Progenitor cell of endocrine pancreas (in vitro differentiated cells): Measurements from ENCODE around the gene LRP4. TPM values are rescaled to one million over a fixed set of nuclear protein-coding genes. Genes with fewer than 3 reads are reported as not detected.

ENCODE experiments used
- DNase-seq: peaks from one replicate; pipeline ENCODE4 v3.0.0; 2021; ENCODE audit warnings: low spot score; ENCODE audit not compliant: unreplicated experiment
- H3K27ac Mint-ChIP-seq: 2 replicates; pipeline ENCODE4 v1.8.0; 2021; ENCODE audit warnings: mild to moderate bottlenecking, moderate library complexity, mixed read lengths
- H3K27me3 Mint-ChIP-seq: 2 replicates; pipeline ENCODE4 v1.8.0; 2021; ENCODE audit warnings: mixed read lengths
- H3K36me3 Mint-ChIP-seq: 2 replicates; pipeline ENCODE4 v1.8.0; 2022; ENCODE audit warnings: mixed read lengths; ENCODE audit not compliant: insufficient read depth
- H3K4me1 Mint-ChIP-seq: 2 replicates; pipeline ENCODE4 v1.8.0; 2021; ENCODE audit warnings: low read depth, mixed read lengths
- H3K4me3 Mint-ChIP-seq: 2 replicates; pipeline ENCODE4 v1.8.0; 2021; ENCODE audit warnings: low read depth, mild to moderate bottlenecking, moderate library complexity, mixed read lengths
- H3K9me3 Mint-ChIP-seq: 2 replicates; pipeline ENCODE4 v1.8.0; 2021; ENCODE audit warnings: low read depth, mixed read lengths
- CTCF ChIP-seq: fragments of 200-600 bp; sonication (generic); IDR thresholded peaks from one replicate; pipeline ENCODE4 v1.5.0; 2021; ENCODE audit warnings: antibody characterized with exemption, mild to moderate bottlenecking; ENCODE audit not compliant: unreplicated experiment
- total RNA-seq: library from RNA; stranded (reverse); gene quantifications from 2 replicates; pipeline ENCODE4 v1.2.1, GENCODE V29; 2021

Gene LRP4
- total RNA-seq, 1 donor from 2014 or later = 8.7 TPM

- Mint-ChIP-seq H3K4me1 (peaks cover 5% of the 10 kb centered on the region), H3K4me3 (no peak overlapping the region), H3K9me3 (no peaks in the 10 kb centered on the region), H3K27ac (no peak overlapping the region), H3K36me3 (peaks cover 1% of the 10 kb centered on the region), H3K27me3 (no peaks in the 10 kb centered on the region)
- no peak for DNase-seq
- no peak for TF ChIP-seq CTCF
Observed at GRCh38 chr11:46838501-46838900, 79.8 kb downstream of the LRP4 start.

- H3K4me1 Mint-ChIP-seq = peaks cover 4% of the 10 kb centered on the region
- no peak overlapping the region for H3K4me3 Mint-ChIP-seq
- peaks cover 1% of the 10 kb centered on the region for H3K36me3 Mint-ChIP-seq
- H3K9me3 Mint-ChIP-seq = no peaks in the 10 kb centered on the region
- no peak for DNase-seq
- no peak for TF ChIP-seq CTCF
- H3K27ac Mint-ChIP-seq = no peak overlapping the region
- H3K27me3 Mint-ChIP-seq = no peaks in the 10 kb centered on the region
Observed at GRCh38 chr11:46837860-46838259, 80.5 kb downstream of the LRP4 start.

- Mint-ChIP-seq H3K9me3 (no peaks in the 10 kb centered on the region), H3K27ac (no peak overlapping the region), H3K4me3 (no peak overlapping the region), H3K36me3 (no peaks in the 10 kb centered on the region), H3K27me3 (no peaks in the 10 kb centered on the region), H3K4me1 (peaks cover 4% of the 10 kb centered on the region)
- no peak for DNase-seq
- no peak for TF ChIP-seq CTCF
Observed at GRCh38 chr11:46836870-46837269, 81.5 kb downstream of the LRP4 start.

GRCh38 chr11:46836431-46836830 is 81.9 kb downstream of the LRP4 start:
- TF ChIP-seq CTCF = no peak
- Mint-ChIP-seq H3K4me1 (peaks cover 4% of the 10 kb centered on the region), H3K27ac (no peak overlapping the region), H3K4me3 (no peak overlapping the region), H3K9me3 (no peaks in the 10 kb centered on the region), H3K27me3 (no peaks in the 10 kb centered on the region), H3K36me3 (no peaks in the 10 kb centered on the region)
- DNase-seq = no peak

- no peak overlapping the region for H3K4me3 Mint-ChIP-seq
- no peaks in the 10 kb centered on the region for H3K36me3 Mint-ChIP-seq
- no peak for TF ChIP-seq CTCF
- no peaks in the 10 kb centered on the region for H3K27me3 Mint-ChIP-seq
- H3K27ac Mint-ChIP-seq = no peak overlapping the region
- H3K9me3 Mint-ChIP-seq = no peaks in the 10 kb centered on the region
- DNase-seq = no peak
- peaks cover 4% of the 10 kb centered on the region for H3K4me1 Mint-ChIP-seq
Observed at GRCh38 chr11:46835897-46836296, 82.5 kb downstream of the LRP4 start.
